Fibroblast of mammary gland (primary cell): Measurements from ENCODE around the gene CYBRD1.
"Not testable (repeated sequence)": the region's sequence is repeated elsewhere in the genome, so short reads cannot be mapped to it uniquely, and the experiment has no call there.

Experiments
- DNase-seq: peaks from one replicate; pipeline ENCODE4 v3.0.0-alpha.2; 2010; ENCODE audit warnings: low read depth
- H3K4me3 ChIP-seq: 2 replicates; pipeline ENCODE4 v1.5.1; 2011; ENCODE audit warnings: low read depth, mild to moderate bottlenecking, low read length, moderate library complexity; ENCODE audit not compliant: control insufficient read depth
- TF ChIP-seq, protein P1 (sequence below): conservative IDR thresholded peaks from 2 replicates; pipeline ENCODE4 v1.5.1; 2011; ENCODE audit warnings: low read depth, low read length, inconsistent platforms; ENCODE audit not compliant: control insufficient read depth, insufficient read depth

Gene CYBRD1

GRCh38 chr2:171533331-171533730 is 11.1 kb downstream of the CYBRD1 start:
- TF ChIP-seq, protein P1, sequence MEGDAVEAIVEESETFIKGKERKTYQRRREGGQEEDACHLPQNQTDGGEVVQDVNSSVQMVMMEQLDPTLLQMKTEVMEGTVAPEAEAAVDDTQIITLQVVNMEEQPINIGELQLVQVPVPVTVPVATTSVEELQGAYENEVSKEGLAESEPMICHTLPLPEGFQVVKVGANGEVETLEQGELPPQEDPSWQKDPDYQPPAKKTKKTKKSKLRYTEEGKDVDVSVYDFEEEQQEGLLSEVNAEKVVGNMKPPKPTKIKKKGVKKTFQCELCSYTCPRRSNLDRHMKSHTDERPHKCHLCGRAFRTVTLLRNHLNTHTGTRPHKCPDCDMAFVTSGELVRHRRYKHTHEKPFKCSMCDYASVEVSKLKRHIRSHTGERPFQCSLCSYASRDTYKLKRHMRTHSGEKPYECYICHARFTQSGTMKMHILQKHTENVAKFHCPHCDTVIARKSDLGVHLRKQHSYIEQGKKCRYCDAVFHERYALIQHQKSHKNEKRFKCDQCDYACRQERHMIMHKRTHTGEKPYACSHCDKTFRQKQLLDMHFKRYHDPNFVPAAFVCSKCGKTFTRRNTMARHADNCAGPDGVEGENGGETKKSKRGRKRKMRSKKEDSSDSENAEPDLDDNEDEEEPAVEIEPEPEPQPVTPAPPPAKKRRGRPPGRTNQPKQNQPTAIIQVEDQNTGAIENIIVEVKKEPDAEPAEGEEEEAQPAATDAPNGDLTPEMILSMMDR = no peak
- DNase-seq = no peak

GRCh38 chr2:171535528-171535927 is 13.3 kb downstream of the CYBRD1 start:
- not testable (repeated sequence) for H3K4me3 ChIP-seq, DNase-seq

More at GRCh38 chr2:171533331-171533730, 11.1 kb downstream of the CYBRD1 start:
- H3K4me3 ChIP-seq = no peak overlapping the region

DNA sequence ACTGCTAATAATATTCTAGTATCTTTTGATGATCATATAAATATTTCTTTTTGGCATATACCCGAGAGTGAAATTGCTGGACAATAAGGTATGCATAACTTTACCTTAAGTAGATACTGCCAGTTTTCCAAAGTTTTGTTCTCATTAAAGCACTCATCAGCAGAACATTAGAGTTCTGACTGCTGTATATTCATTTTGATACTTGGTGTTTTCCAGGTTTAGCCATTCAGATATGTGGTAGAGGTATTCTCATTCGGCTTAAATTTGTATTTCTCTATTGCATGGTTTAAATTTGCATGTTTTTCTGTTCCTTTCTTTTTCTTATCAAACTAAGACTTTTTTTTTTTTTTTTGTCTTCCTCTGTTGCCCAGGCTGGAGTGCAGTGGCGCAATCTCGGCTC is 18.2 kb downstream of the CYBRD1 start:
- H3K4me3 ChIP-seq = no peak overlapping the region
- DNase-seq = no peak
- TF ChIP-seq, protein P1 = no peak

DNA sequence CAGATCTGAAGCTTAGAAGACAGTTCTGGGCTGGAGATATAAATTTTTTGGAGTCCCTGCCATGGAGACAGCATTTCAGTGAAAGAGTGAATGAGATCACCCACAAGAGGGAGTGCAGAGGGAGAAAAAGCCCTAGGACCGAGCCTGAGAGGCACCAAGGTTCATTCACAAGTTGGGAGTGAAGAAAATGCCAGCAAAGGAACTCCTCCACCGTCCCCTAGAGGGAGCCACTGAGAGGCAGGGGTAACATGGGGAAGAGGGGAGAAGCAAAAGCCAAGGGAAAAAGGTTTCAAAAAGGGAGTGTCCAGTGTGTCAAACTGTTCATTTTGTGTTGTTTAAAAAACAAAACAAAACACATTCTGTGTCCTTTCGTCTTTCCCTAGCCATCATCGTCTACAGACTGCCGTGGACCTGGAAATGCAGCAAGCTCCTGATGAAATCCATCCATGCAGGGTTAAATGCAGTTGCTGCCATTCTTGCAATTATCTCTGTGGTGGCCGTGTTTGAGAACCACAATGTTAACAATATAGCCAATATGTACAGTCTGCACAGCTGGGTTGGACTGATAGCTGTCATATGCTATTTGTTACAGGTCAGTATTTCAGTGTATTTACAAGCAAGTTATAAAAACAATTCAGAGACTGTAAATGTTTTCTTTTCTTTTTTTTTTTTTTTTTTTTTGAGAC is 19.1 kb downstream of the CYBRD1 start:
- DNase-seq = no peak
- no peak overlapping the region for H3K4me3 ChIP-seq
- TF ChIP-seq, protein P1 = peak; percentile 55

DNA sequence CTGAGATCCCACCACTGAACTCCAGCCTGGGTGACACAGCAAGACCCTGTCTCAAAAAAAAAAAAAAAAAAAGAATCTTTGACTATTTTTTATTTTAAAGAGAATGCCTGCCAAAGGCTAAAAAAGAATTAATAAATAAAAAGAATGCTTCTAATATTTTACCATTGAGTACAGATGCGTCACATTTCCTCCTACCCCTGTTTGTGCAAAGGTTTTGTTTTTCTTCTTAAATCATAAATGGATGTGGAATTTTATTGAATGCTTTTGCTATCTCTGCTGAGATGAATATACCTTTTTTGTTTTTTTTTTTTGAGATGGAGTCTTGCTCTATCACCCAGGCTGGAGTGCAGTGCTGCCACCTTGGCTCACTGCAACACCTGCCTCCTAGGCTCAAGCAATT is 22.8 kb downstream of the CYBRD1 start:
- no peak for DNase-seq
- H3K4me3 ChIP-seq = no peak overlapping the region
- TF ChIP-seq, protein P1 = no peak

- TF ChIP-seq, protein P1 = no peak
- H3K4me3 ChIP-seq = no peak overlapping the region
- DNase-seq = no peak
Observed at GRCh38 chr2:171547256-171547655, 25.0 kb downstream of the CYBRD1 start.

DNA sequence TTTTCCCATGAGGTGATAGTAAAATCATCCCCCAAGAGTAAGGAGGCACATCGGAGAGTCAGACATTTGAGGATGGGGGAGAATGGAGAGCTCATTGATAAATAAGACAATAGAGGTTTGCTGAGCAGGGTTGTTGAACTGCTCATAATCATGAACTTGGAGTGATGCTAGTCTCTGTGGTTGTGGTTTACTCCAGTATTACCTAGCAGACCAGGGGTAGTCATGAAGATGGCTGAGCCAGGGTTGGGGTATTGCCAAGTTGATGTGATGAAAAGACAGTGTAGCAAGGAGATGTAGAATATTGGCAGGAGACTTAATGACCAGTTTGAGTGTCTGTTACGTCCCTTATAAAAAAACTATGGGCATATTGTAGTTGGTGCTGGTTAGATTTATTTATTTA is 25.4 kb downstream of the CYBRD1 start:
- DNase-seq = peak; percentile 44
- TF ChIP-seq, protein P1 = no peak
- H3K4me3 ChIP-seq = no peak overlapping the region
